Body of pancreas (tissue), 4 donors: ENCODE results near the gene TNFRSF8. TPM values are rescaled to one million over a fixed set of nuclear protein-coding genes. Genes with fewer than 3 reads are reported as not detected.
"Not testable (repeated sequence)": the region's sequence is repeated elsewhere in the genome, so short reads cannot be mapped to it uniquely, and the experiment has no call there.

Experiments
- ATAC-seq: fragments of 150-250 bp; one replicate; pipeline ENCODE4 v1.9.1; 2016
- DNase-seq, 4 donors: peaks; one replicate each; pipeline ENCODE4 v3.0.0-alpha.2; 2019
- H3K27ac ChIP-seq, 4 donors: fragments of 200-600 bp; sonication (generic); 1 replicate in 3 of 4; 2 replicates in 1 of 4; pipeline versions ENCODE4 v1.5.1 to v1.6.1; 2016 to 2019; ENCODE audit warnings: mild to moderate bottlenecking in 1 of 4, mixed read lengths in 1 of 4, moderate library complexity in 1 of 4
- H3K27me3 ChIP-seq, 2 donors: fragments of 200-600 bp; sonication (generic); one replicate each; pipeline ENCODE4 v1.6.0; 2016; ENCODE audit warnings: mild to moderate bottlenecking in 1 of 2
- H3K36me3 ChIP-seq, 2 donors: fragments of 200-600 bp; sonication (generic); replicated peaks in 1 of 2; 2 replicates each; pipeline ENCODE4 v1.5.1; 2016; ENCODE audit warnings: low read depth in 2 of 2; ENCODE audit not compliant: insufficient read depth in 1 of 2
- H3K4me1 ChIP-seq: fragments of 200-600 bp; sonication (generic); one replicate; pipeline ENCODE4 v1.6.0; 2016
- H3K4me3 ChIP-seq, 2 donors: fragments of 200-600 bp; sonication (generic); 1 replicate in 1 of 2; 2 replicates in 1 of 2; pipeline ENCODE4 v1.5.1; 2016 to 2019
- H3K9me3 ChIP-seq, 3 donors: fragments of 200-600 bp; sonication (generic); 1 replicate in 2 of 3; 2 replicates in 1 of 3; pipeline ENCODE4 v1.5.1; 2016
- CTCF ChIP-seq, 7 experiments: fragments of 450-650 bp in 4 of 7; fragments of 200-600 bp in 3 of 7; sonication (generic) in 3 of 7; IDR thresholded peaks; one replicate each; pipeline ENCODE4 v1.5.1; 2016 to 2019; ENCODE audit warnings: antibody characterized with exemption in 7 of 7
- POLR2A ChIP-seq, 3 donors: fragments of 450-650 bp; IDR thresholded peaks; one replicate each; pipeline ENCODE4 v1.6.1; 2016; ENCODE audit warnings: antibody characterized with exemption in 3 of 3, mild to moderate bottlenecking in 2 of 3
- WGBS, 2 donors: methylation state at CpG; one replicate each; pipeline ENCODE4 v1.1.5; 2017; 5-methylcytosine and 5-hydroxymethylcytosine counted together
- intact Hi-C: fragments of 100-400 bp; cut with DNase I; formaldehyde crosslinking; loops from one replicate; pipeline ENCODE4 v1.15.1; 2023
- total RNA-seq, 2 donors: library from RNA; depleted of rRNA; stranded (reverse); fragments of >200 nt; gene quantifications; one replicate each; pipeline ENCODE4 v1.1.0, GENCODE V29; 2016

Gene TNFRSF8
- total RNA-seq, 2 donors from 2014 or later: not detected

GRCh38 chr1:12038356-12039163, 24.5 kb upstream of the TNFRSF8 start:
- no peaks in the 10 kb centered on the region for H3K9me3 ChIP-seq
- TF ChIP-seq POLR2A (IDR thresholded peaks at IDR 0.05): no peak
- no peak for TF ChIP-seq CTCF (IDR thresholded peaks at IDR 0.05)
- H3K4me1 ChIP-seq: no peaks in the 10 kb centered on the region
- DNase-seq: no peak
- no peaks in the 10 kb centered on the region for H3K27me3 ChIP-seq
- WGBS, 2 donors: 60 to 62% methylated on average over 1 to 17 of the region's 17 CpGs
- no peaks in the 10 kb centered on the region for H3K36me3 ChIP-seq
- no peak for ATAC-seq
- no peak overlapping the region for H3K27ac ChIP-seq
- H3K4me3 ChIP-seq: no peak overlapping the region
- intact Hi-C loops: no loop called here

- H3K36me3 ChIP-seq: no peaks in the 10 kb centered on the region
- H3K4me1 ChIP-seq: no peaks in the 10 kb centered on the region
- H3K4me3 ChIP-seq: no peak overlapping the region
- ATAC-seq: no peak
- no peaks in the 10 kb centered on the region for H3K9me3 ChIP-seq
- TF ChIP-seq CTCF (IDR thresholded peaks at IDR 0.05): no peak
- TF ChIP-seq POLR2A (IDR thresholded peaks at IDR 0.05): no peak
- no peaks in the 10 kb centered on the region for H3K27me3 ChIP-seq
- WGBS, 2 donors: 43 to 64% methylated on average over 2 of the region's 2 CpGs
- no peak for DNase-seq
- intact Hi-C loops: no loop called here
- H3K27ac ChIP-seq: no peak overlapping the region
Observed at GRCh38 chr1:12039164-12039525, 24.0 kb upstream of the TNFRSF8 start.

GRCh38 chr1:12039824-12040456, 23.2 kb upstream of the TNFRSF8 start:
- H3K4me3 ChIP-seq, H3K27ac ChIP-seq, intact Hi-C loops, H3K4me1 ChIP-seq, ATAC-seq, H3K9me3 ChIP-seq, H3K36me3 ChIP-seq, H3K27me3 ChIP-seq, DNase-seq: not testable (repeated sequence)
- WGBS, 2 donors: 82 to 85% methylated on average over 12 to 13 of the region's 13 CpGs

- H3K27me3 ChIP-seq: no peaks in the 10 kb centered on the region
- WGBS, 2 donors: 71% methylated on average over 6 of the region's 6 CpGs
- no peaks in the 10 kb centered on the region for H3K36me3 ChIP-seq
- no peaks in the 10 kb centered on the region for H3K9me3 ChIP-seq
- ATAC-seq (no peak), DNase-seq (no peak)
- H3K4me1 ChIP-seq: no peaks in the 10 kb centered on the region
- intact Hi-C loops: no loop called here
- no peak overlapping the region for H3K4me3 ChIP-seq
- TF ChIP-seq CTCF (IDR thresholded peaks at IDR 0.05) (no peak), POLR2A (IDR thresholded peaks at IDR 0.05) (no peak)
- no peak overlapping the region for H3K27ac ChIP-seq
Observed at GRCh38 chr1:12040457-12041051, 22.5 kb upstream of the TNFRSF8 start.

- H3K4me1 ChIP-seq, H3K4me3 ChIP-seq, H3K36me3 ChIP-seq, H3K27ac ChIP-seq, H3K9me3 ChIP-seq, H3K27me3 ChIP-seq, intact Hi-C loops: not testable (repeated sequence)
- DNase-seq (peak in 1 of 4 donors; percentile 36), ATAC-seq (peak; percentile 40)
- WGBS, 2 donors: 47 to 50% methylated on average over 11 to 15 of the region's 15 CpGs
Observed at GRCh38 chr1:12044187-12044877, 18.8 kb upstream of the TNFRSF8 start.
